Measurements from ENCODE around the gene NASP.

Gene NASP

GRCh38 chr1:45620588-45621500 is 37.0 kb downstream of the NASP start:
- TF ChIP-seq, protein P1, sequence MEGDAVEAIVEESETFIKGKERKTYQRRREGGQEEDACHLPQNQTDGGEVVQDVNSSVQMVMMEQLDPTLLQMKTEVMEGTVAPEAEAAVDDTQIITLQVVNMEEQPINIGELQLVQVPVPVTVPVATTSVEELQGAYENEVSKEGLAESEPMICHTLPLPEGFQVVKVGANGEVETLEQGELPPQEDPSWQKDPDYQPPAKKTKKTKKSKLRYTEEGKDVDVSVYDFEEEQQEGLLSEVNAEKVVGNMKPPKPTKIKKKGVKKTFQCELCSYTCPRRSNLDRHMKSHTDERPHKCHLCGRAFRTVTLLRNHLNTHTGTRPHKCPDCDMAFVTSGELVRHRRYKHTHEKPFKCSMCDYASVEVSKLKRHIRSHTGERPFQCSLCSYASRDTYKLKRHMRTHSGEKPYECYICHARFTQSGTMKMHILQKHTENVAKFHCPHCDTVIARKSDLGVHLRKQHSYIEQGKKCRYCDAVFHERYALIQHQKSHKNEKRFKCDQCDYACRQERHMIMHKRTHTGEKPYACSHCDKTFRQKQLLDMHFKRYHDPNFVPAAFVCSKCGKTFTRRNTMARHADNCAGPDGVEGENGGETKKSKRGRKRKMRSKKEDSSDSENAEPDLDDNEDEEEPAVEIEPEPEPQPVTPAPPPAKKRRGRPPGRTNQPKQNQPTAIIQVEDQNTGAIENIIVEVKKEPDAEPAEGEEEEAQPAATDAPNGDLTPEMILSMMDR (IDR thresholded peaks at IDR 0.05; ENCODE audit: insufficient read depth, missing control alignments), result no peak
- DNase-seq (ENCODE audit: insufficient read length, low spot score) (no peak), FAIRE-seq (no peak)

- no peak for FAIRE-seq
- DNase-seq (ENCODE audit: insufficient read length, low spot score), result no peak
- TF ChIP-seq, protein P1 (IDR thresholded peaks at IDR 0.05; ENCODE audit: insufficient read depth, missing control alignments), result no peak
These were observed 37.6 kb downstream of the NASP start for GRCh38 chr1:45621501-45621836.

DNA sequence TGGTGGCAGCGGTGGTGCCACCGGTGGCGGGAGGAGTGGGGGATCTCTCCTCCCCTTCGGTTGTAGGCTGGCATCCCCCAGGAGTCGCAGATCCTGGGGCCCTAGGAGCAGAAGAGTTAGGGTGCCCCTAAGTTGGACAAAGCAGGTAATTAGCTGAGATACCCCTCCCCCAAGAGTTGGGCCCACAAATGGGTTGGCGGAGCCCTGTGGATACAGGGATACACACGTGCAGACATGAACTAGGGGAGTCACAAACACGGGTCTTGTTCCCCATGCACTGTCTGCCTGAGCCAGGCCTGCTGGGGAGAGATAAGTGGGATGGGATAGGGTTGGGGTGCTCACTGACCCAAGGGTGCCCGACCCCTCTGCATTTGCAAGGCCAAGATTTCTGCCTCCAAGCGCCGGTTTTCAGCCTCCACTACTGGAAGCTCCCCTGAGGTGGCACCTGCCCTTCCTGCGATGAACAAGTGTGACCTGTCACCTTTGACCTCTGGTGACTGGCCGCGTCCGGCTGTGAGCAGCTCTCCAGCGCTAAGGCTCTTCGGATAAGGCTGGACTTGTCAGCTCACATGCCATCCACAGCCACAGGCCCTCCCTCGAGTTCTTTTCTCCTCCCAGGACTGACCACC is 38.2 kb downstream of the NASP start:
- TF ChIP-seq, protein P1 (IDR thresholded peaks at IDR 0.05; ENCODE audit: insufficient read depth, missing control alignments), result no peak
- no peak for FAIRE-seq

DNA sequence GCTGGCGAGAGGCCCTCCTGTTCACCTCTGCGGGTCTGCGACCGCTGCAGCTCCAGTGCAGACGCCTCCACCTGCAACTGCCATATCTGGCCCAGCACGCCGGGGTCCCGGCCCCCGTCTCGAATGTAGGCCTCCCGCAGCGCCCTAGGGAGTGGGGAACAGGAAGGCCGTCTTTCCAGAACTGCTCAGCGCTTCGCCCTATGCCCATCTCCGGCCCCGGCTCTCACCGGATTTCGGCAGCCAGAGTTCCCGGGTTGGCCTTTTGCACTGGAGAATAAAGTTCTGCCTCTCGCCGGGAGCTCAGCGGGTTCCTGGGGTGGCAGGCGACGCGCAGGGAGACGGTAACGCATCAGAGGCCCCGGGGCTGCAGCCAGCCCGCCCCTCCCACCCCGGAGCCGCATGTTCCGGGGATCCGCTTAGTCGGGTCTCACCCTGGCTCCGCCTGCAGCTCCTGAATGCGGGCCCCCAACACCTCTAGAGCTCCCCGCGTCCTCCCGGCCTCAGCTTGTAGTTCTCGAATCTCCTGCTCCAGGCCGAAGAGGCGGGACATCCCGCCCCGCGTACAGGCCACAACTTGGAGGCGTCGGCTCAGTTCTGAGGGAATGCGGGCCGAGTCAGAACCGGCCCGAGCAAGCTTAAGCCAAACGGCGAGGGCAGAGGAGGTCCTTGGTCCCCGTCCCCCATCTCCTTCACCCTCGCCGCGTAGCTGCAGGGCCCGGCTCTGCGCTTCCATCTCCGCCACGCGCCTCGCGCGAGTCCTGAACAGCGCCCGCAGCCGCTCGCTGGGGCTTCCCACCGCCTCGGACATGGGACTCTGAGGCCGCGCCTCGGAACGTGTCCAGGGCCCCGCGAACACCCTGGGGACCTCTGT is 38.9 kb downstream of the NASP start:
- TF ChIP-seq, protein P1 (IDR thresholded peaks at IDR 0.05; ENCODE audit: insufficient read depth, missing control alignments), result no peak
- DNase-seq (ENCODE audit: insufficient read length, low spot score) (no peak), FAIRE-seq (no peak)

More for the DNA sequence above, 38.2 kb downstream of the NASP start:
- no peak for DNase-seq (ENCODE audit: insufficient read length, low spot score)

GRCh38 chr1:45623972-45624371 is 40.1 kb downstream of the NASP start, which contains the start of gene CCDC17:
TSS of gene CCDC17 (minus strand) at chr1:45624054. CDS start at chr1:45623909, 145 bp downstream.
- FAIRE-seq (no peak), DNase-seq (ENCODE audit: insufficient read length, low spot score) (no peak)
- TF ChIP-seq, protein P1 (IDR thresholded peaks at IDR 0.05; ENCODE audit: insufficient read depth, missing control alignments), result no peak

GRCh38 chr1:45629035-45629434 is 45.2 kb downstream of the NASP start:
- TF ChIP-seq, protein P1 (IDR thresholded peaks at IDR 0.05; ENCODE audit: insufficient read depth, missing control alignments), result no peak
- DNase-seq (ENCODE audit: insufficient read length, low spot score), result no peak
- FAIRE-seq, result no peak

Measured in D721Med (cell line).